HG02938 (cell line): ENCODE measurements around the gene RAB36.

Source experiments
- ATAC-seq: cut with Tn5 transposase; IDR thresholded peaks from one replicate; pipeline ENCODE4 v1.9.1; 2021; ENCODE audit warnings: mild to moderate bottlenecking, moderate library complexity; ENCODE audit not compliant: unreplicated experiment

RAB36 gene

DNA sequence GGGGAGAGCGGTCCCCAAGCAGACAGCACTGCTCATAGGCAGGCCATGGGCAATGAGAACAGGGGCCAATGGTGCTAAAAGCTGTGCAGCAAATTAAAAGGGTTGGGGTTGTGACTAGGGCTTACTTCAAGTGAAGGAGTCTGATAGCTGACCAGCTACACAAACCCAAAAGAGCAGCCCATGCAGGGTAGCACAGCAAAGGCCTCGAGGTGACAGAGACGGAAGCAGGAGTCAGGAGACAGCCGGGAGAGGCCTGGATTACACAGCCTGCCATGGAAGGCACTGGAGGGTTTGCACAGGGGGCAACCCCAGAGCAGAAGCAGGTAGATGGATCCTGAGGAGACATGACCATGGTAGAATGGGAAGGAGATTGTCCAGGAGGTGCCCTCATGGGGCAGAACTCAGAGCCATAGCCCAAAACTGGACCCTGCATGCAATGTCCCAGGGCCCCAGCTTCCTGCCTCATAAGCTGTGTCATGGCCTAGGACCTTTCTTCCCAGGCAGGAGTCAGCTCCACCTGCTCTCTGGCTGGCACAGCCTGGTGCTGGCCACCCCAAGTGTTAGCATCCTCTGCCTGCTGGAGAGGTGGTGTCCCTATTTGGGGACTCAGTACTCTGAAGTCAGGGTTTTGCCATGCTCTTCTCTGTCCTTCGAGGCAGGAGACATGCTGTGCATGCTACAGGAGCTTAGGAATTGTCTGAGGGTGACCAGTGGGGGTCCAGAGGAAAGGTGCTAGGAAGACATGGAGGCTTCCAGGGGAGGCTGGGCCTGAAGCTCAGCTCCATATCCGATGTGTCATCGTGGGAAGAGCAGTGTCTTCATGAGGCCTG, 36.8 kb upstream of the RAB36 start:
- ATAC-seq: no peak

DNA sequence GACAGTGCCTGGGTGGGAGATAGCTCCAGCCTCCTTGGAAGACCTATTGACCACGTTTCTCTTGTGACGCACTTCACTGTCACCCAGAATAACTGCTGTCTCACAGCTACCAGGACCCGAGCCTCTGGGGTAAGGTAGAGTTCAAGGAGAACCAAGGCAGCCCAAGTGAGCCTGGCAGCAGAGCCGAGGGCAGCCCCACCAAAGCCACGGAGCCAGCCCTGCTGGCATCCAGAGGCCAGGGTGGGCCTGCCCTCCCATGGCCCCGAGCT, 36.3 kb upstream of the RAB36 start:
- ATAC-seq: no peak

DNA sequence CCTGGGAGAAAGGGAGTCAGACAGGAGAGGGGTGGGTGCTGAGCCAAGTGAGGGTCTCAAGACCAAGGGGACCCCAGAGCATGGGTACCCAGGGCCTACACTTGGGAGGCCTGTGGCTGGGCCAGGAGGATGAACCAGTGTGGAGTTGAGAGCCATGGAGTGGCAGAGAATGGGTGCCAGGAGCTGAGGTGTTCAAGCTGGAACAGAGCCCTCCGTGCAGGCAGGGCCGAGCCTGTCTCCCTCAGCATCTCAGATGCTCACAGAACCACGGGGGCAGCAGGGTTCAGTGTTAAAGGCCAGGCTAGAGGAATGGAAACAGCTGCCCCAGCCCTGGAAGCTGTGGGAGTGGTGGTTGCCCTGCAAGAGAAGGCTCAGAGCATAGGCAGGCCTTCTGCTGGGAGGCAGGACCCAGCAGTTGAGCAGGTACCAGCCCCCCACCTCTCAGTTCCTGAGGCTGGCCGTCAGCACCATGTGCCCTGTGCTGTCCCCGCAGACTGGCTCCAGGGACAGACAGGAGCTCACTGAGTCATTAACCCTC, 35.8 kb upstream of the RAB36 start:
- no peak for ATAC-seq

DNA sequence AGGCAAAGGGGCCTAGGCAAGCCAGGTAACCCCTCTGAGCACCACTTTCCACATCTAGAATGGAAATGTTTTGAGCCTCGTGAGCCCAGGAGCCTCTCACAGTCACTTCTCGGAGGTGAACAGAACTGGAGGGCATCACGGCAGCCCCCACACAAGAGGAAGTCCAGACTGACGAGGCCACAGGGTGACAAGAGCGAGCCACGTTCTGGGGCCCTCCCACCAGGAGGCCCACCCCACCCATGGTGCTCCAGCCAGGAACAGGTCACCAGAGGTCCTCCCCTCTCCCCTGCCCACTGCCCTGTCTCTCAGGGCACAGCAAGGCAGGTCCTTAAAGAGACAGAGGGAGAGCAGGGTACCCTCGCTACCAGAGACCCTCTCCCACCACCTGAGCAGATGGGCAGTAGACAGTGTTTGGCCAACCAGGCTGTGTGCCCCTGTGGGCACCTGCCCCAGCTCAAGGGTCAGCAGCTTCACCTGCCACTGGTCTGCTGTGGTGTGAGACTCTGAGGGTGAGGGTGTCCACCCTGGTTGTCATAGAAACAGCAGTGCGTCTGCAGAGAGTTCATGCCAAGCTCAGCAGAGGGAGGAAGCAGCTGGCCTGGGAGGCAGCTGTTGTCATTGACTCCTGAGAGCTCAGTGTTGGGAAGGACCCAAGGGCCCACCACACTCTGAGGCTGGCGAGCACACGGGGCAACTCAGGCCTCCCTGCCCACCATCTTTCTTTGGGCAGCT, 34.9 kb upstream of the RAB36 start:
- ATAC-seq: no peak

DNA sequence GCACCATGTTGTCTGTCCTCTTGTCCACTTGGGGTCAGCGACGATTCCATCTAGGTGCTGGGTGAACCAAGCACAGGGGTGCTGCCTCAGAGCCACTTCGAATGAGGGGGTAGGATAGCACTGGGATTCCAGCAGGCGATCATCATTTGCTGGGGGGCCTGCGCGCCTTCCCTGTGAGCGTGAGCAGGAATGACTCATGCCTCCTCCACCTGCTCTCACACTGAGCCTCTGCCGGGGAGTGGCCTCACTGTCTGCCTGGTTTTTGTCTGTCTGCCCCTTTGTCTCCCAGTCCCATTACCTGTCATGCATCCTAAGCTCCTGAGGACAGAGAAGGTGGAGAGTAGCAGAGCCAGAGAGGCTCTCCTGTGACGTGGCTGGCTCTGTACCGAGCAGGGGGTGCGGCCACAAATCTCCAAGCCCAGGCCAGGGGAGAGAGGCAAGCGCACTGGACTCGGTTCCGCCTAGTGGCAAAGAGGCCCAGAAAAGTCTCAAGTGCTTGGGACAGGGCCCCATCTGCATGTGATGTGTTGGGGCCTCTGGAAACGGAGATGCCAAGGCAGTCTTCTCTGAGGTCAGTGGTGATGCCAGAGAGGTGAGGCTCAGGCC, 34.3 kb upstream of the RAB36 start:
- no peak for ATAC-seq

DNA sequence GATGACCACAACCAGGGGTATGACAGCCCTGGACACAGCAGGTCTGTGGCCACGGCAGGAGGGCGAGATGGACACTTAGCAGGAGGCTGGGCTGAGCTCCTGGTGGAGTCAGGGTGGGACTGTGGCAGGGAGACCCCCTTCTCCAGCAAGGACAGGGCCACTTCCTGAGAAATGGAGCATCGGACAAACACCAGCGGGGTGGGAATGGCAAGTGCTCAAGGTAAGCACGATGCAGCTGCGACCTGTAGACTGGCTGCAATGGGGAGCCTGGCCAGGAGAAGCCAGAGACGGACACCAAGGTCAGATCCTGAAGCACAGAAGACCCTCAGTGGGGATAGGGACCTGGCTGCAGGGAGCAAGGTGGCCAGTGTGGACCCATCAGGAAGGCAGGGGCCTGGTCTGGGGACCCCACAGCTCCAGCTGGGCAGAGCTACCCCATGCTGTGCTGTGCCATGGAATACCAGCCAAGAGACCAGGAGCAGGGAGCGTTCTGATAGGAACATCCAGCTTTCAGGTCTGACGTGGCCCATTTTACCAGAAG, 32.7 kb upstream of the RAB36 start:
- no peak for ATAC-seq

DNA sequence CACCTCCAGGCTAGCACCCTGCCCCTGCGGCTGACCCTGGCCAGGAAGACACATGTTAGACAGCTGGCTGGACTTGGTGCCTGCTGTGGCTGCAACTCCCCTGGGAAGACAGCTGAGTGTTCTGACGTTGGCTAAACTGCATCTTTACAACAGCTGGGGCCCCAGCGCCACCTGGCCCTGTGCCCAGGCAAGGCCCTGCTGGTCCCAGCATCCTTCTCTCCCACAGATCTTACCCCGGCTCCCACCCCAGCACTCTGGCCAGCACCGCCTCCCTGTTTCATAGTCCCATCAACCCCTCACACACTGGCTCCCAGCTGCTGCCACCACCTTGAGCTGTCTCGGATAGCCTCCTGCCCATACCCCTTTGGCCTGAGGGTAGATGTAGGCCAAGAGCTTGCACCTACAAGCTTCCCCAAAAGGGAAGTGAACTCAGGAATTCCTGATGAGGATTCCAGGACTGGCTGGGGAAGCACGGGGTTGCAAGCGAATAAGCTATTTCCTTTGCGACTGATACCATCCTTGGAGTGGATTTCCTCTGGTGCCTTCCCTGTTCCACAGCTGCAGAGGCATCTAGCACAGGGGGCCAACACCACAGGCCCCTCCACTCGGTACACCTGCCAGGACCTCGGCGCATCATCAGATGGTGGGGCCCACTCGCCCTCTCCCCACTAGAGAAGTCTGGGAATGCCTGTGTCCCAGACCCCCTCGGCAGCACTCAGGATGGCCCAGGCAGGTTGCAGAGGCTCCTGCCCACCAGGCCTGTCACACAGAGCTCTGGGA, 32.0 kb upstream of the RAB36 start:
- ATAC-seq: no peak

DNA sequence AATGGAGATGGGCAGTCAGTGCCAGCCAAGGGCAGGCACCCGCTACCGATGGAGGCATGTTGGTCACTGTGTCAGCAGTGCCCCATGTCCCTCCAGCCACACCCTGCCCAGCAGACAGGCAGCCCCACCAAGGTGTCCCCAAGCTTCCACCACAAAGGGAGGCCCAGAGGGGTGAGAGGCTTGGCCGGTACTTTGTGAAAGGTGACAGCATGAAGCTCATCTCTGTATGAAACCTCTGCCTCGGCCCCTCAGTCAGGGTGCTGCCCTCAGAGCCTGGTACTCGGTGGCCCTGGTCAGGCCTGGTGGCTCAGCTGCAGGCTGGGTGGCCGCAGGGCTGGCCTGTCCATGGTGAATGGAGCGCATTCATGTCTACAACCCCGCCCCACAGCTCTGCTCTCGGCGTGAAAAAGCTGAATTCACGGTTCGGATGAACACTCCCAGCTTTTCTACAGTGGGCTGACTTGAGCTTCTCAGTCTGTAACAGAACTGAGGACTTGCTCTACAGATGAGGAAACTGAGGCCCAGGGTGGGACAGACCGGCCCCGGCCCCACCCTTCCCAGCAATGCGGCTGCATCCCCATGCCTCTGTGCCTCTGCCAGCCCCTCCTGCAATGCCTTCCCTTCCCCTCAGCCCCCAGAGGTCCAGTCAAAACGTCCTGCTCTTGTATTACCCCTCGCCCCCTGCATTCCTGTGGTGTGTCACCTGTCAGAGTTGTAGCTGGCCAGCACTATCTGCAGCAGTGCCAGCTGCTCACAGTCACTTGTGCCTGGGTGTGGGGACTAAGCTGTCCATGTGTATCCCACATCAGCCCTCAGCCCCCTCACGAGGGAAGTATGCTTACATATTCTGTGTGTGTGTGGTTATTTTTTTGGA, 31.2 kb upstream of the RAB36 start:
- no peak for ATAC-seq

DNA sequence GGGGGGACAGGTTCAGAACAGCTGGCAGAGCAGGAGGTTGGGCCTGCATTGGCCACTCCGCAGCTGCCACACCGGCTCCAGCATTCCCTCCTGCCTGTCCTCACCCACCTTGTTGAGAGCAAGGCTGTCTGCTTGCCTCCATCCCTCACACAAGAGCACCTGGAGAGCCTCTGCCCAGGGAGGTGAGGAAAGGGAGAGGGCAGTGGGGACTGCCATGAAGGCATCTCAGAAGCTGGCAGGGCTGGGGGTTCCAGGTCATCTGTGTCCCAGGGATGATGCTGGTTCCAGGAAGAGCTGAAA, 30.6 kb upstream of the RAB36 start:
- ATAC-seq: no peak

DNA sequence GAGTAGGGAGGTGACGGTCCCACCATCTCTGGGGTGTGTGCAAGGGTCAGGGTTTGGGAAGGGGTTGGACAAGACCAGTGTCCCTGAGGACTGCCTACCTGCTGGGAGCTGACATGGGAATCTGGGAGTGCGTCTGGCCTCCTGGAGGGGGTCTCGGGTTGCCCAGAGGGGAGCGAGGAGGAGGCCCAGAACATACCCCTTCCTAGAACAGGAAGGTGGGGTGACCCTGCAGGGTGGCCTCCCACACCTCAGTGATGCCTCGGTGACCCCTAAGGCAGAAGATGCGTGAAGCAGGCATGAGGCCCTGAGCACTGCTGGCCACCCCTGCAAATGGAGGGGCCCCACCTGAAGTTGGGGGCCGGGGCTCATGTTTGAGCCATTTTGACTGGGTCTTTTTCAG, 29.9 kb upstream of the RAB36 start:
- no peak for ATAC-seq

DNA sequence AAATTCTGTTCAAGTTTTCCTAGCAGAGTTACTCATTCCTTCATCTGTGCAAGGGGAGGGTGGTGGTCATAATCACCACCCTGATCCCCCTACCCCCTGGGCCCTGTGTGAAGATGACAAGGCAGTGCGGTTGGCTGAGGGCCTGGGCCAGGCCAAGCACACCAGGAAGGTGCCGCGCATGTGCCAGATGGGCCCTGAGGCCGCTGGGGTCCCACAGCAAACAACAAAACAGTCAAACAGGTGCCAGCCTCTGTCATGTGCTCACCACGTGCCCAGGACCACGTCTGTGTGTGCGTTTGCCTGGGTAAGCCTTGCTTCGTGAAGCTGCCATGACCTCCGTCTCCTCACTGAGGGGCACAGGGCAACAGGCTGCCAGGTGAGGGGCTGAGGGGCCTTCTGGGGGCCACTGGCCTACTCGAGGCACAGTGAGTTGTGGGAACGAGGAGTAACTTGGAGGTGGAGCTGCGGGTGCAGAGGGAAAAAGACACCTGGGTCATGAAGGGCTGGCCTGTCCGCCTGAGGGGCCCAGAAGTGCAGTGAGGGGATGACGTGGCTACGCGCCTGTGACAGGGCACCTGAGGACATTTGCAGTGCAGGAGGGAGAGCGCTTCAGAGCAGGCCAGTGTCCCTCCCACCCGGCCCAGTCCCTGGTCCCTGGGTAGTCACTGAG, 29.3 kb upstream of the RAB36 start:
- ATAC-seq: no peak

DNA sequence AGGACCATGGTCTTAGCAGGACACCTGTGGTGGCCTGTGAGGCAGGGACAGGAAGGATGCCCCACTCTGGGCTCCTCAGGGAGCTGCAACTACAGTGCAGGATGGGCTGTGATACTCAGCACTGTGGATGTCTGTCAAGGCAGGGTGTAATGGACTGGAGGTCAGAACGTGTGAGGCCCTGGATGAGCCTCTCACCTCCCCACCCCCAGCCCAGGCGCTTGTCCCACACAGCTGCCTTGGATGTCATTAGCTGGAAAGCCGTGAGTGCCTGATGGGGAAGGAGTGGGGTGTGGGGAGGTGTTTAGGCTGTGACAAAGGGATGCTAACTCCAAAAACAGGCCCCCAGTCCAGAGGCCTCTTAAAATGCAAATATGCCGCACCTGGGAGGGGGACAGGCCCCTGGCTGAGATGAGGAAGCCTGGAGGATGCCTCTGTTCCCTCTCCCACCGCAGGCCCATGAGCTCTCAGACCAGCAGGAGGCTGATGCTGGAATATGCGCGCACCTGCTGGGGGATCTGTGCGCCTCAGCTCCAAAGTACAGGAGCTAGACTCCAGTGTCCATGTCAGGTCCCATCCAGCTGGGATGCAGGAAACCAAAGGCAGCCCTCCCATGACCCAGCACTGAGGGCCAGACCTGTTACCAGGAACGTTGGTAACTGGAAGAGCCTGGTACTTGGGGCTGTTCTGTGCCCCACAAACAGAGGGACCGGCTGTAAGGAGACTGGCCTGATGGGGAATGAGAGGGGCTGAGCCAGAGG, 28.6 kb upstream of the RAB36 start:
- no peak for ATAC-seq

DNA sequence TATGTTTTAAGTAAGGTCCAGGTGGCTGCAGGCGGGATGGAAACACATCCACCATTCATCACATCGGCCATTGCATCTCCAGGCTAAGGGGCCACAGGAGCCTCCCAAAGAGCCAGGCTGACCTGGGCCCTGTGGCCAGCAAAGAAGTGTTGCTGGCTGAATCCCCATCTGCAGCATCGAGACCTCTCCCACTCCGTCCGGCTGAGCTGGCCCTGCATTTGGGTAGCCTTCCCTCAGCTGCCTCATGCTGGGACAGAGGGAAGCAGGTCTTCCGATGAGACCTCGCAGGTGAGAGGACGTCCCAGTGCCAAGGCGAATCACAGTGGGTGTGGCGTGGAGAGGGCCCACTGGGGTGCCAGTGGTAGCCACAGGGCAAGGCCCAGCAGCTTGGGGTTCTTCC, 28.0 kb upstream of the RAB36 start:
- ATAC-seq: no peak

DNA sequence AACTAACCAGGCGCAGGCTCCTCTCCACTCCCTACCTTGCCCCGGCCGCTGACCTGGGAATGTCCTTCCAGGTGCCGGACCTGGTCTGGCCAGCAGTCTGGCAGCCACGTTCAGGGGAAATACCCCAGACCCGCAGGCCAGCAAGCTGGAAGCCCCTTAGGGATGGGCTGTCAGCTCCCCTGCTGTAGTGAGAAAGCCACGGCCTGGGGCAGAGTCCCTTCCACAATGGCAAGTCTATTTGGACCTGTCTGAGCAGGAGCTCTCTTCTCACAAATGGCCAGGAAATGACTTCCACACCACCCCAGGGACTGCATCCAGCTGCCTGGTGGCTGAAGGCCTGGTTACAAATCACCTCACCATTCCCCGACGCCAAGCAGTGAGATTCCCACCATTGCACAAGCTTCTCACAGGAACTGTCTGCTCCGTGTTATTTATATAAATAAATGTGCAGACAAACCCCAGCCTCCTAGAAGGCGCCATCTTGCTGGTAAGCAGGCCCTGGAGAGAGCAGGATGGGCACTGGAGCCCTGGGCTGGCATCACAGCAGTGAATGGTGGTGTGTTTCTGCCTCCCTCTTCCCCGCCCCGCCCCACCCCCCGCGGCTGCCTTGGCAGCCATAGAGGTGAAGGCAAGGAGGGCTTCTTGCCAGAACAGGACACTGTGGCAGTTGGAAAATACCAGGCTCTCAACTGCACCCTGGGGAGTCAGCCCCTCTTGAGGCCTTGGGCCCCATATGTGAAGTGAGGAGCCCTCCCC, 27.2 kb upstream of the RAB36 start:
- ATAC-seq: no peak

DNA sequence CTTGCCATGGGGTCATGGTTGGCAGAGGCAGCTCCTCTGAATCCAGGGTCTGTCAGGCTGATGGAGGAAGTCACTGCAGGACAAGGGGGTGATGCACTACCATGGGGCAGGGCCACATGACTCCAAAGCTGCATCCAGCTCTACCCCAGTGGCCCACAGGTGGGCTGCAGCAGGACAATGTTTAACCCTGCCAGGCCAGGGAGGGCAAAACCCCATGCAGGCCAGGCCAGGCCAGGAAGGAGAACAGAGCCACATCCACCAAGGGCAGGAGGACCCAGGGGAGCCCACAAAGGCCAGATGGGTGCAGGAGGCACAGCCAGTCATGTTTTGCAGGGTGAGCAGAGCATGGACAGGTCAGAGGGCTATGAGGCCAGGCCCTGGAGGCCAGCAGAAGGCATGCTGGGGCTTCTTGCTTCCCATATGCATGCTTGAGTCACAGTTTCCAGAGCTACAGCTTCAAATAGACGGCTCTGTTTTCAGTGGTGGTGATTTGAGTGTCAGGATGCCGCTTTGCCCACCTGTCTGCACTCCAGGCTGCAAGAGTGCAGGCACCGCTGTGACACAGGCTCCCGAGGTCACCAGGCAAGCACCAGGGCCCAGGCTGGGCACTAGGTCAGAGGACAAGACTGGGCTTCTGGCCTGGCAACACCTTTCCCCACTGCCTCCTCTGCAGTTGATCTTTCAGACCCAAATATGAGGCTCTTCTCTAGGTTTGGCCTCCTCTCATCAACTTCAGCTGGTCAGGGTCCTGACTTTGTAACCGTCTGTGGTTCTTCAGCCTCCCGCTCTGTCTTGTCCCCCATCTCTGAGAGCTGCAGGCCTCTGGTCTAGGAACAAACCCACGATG, 26.4 kb upstream of the RAB36 start:
- no peak for ATAC-seq

DNA sequence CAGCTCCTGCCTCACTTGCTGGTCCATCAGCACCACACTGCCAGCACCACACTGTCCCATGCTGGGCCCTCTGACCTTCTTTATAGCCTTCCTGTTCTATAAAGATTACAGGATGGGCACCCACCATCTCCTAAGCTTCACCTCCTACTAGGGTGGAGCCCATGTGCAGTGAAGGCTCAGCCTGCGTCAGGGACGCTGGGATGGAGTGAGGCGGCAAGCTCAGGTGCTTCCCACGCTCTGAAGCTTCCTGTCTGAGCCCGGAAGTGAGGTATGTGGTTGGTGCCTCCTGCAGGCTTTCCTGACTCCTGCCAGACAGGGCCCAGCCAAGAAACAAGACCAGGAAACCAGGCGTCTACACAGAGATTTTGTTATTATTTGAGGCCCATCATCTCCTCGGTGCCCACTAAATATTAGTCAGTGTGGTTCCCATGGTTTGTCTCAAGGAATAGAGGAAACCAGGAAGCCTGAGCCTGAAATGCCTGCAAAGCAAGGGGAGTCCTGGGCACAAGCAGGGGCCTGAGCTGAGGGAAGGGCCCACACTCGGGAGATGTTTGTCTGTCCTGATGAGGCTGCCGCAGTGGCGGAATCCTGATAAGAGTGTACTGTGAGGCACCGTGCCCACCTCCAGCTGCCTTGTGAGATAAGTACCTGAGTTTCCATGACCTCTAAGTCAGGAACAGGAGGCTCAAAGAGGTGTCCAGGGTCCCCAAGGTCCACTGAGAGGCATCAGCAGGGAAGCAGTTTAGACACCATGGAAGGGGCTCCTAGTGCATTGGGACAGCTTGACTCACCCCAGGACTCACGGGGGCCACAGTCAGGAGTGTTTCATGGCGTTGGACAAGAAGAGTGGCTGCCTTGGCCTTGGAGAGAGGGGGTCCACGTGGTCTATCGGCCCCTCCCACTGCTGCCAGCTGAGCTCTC, 25.5 kb upstream of the RAB36 start:
- no peak for ATAC-seq
